Stimulated activated CD4-positive, alpha-beta T cell treated with anti-CD3 and anti-CD28 coated beads, Interleukin-2, amount 100 ng/mL, for 24 hours (primary cell): ENCODE results near the gene SSR1.
A peak's percentile ranks its signal among the peaks of the same experiment; 100 is the strongest.

Experiments used
- DNase-seq, 2 donors: peaks; one replicate each; pipeline ENCODE4 v3.0.0-alpha.2; 2020

SSR1 gene

DNA sequence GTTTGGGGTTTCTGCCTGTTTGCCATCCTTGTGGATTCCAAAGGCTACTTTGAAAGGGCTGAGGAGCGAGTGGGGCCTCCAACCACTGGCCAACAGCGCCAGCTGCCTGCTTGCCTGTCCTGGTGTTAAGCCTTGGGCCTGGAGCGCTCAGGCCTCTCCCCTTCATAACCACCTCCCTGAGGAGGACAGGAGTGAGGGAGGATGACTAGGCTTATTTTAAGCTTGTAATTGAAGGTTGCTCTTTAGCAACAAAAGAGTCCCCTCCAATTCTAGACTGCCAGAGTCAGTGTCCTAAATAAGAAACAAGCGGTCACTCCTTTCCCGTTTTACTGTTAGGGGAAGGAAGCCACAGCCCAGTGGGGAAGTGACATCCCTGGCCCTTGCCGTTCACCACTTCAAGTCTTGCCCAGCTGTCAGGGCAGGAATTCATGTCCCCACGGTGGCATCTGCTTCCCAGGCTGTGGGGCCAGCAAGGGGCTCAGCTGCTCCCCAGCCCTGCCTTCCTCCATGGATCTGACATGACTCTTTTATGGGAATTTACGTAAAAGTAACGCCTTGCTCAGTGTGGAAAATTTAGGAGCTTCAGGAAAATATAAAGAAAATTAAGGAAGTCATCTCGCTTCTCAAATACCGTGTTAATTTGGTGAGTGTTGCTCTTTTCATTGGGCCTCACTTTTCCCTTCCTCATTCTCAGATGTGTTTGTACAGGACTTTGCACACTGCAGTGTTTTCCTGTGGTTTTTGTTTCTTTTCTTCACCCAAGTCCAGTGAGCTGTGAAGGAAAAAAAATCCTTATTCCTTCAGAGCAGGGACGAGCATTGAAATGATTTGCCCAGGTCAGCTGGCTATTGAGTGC, 57.8 kb downstream of the SSR1 start:
- no peak for DNase-seq

DNA sequence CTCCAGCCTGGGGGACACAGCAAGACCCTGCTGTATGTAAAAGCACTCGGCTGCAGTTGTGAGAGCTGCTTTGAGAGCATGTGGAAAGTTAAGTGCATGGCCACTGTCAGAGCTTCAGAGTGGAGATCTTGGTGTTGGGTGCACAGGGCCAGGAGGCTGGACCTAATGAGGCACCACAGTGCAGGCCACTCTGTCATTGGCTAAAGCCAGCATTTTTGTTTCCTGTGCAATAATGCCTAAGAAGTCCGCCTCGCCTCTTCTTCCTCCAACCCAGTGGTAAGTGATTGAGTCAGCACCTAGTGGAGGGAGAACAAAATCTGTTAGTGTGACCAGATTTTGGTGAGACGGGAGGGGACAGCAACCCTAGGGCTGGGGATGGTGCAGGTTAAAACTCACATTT, 60.6 kb downstream of the SSR1 start:
- no peak for DNase-seq

DNA sequence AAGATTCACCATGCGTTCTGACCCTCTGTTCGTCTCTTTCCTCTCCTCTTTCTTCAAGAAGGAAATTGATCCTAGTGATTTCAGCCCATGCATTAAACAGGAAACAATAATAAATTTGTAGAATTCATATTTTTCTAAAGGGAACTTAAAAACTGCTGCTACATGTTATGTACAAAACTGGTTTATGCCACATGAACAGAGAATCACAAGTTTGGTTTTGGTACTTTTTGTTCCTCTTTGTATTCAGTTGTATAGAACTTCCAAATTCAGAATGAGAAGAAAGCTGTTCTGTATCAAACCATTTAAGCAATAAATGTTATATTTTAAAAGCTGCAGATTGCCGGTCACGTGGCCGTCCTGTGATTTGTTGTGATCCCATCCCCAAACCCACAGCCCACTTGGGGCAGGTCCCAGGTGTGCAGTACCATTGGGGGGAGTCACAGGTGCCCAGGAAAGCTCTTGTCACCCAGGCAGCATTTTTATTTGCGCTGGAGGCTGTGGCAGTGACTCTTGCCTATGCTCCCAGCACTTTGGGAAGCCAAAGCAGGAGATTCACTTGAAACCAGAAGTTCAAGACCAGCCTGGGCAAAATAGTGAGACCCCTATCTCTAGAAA, 61.2 kb downstream of the SSR1 start:
- DNase-seq: no peak

DNA sequence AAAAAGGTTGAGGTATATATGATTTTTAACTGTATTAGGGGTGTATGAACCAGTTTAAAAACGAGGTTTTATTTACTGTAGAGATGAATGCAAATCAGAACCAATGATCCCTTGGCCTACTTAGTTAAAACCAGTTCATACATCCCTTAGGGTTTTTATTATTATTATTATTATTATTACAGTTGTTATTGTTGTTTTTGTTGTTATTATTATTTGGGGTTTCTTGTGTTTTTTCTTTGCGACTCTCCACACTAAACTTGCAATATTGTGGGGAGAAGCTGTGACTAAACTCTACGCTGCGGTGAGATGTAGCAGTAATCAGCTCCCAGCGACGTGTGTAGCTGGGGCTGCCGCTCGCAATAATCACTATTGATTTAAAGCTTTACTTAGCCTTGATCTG, 62.2 kb downstream of the SSR1 start:
- no peak for DNase-seq

DNA sequence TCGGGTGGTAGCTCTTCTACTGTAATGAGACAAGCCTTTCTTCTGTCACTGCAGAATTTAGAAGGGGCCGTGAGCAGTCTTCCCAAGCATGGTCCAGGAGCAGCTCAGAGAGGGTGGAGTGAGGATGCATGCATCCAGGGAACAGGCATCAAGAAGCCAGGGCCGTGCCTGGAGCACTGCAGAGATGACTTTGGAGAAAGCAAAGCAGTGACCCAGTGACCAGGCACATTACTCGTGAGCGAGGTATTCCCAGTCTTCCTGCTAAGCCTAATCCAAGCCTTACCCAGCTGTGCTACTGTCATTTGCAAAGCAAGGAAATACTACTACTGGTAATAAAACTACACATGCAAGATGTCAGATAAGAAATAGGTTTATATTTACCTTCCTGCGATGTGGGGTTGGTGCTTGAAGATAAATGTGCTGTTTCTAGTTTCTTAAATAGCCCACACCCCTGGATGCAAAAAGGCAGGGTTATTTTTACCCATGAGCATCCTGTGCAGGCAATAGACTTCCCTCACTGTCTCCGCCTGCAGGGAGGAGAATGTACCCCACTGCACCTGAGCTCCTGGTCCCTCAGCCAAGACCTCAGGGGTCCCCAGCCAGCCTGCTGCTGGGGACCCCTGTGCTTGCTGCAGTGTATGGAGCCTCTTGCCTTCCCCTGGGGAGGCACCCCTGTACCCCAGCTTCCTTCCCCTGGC, 62.9 kb downstream of the SSR1 start:
- DNase-seq: no peak

DNA sequence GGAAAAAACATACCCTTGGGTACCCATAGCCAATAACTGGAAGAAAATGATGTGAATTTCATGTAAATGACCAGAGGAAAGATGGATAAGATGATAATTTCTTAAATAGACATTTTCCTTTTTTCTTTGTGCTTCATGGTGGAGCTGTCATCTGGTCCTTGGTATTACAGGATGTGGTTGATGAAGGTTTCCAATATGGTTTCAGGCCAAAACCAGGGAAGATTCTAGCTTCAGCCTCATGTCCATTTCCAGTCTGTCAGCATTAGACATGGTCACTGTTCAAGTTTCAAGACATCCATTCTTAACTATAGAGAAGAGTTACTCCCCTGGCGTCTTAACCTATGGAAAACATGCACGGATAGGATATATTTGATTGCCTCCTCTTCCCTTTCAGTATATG, 63.6 kb downstream of the SSR1 start:
- DNase-seq: no peak

DNA sequence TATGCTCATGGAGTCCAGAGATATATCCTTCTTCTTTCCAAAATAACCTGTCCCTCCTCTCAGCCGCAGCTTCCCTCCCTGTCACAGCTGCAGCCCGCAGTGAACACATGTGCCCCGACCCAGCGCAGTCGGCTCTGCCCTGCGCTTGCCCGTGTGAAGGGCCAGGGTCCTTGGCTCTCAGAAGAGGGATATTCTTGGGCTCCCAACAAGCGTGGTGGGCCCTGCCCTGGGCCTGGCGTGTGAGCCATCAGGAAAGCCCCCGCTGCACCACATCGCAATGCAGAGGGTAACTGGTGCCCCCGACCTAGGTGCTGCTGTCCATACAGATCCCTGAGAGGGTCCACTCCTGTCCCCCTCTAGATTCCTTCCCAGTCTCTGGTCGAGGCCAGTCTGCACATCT, 65.2 kb downstream of the SSR1 start:
- no peak for DNase-seq

DNA sequence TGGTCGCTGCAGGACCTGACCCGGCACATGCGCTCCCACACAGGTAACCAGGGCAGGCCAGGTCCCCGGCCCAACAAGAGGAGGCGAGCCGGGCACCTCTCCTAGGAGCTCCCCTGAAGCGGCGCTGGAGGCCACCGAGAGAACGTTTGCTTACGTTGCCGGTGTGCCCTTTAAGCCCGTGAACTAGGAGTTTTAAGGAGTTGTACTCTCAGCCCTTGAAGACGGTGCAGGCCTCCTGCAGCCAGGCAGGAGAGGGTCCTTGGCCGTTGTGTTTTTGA, 65.9 kb downstream of the SSR1 start:
- no peak for DNase-seq

DNA sequence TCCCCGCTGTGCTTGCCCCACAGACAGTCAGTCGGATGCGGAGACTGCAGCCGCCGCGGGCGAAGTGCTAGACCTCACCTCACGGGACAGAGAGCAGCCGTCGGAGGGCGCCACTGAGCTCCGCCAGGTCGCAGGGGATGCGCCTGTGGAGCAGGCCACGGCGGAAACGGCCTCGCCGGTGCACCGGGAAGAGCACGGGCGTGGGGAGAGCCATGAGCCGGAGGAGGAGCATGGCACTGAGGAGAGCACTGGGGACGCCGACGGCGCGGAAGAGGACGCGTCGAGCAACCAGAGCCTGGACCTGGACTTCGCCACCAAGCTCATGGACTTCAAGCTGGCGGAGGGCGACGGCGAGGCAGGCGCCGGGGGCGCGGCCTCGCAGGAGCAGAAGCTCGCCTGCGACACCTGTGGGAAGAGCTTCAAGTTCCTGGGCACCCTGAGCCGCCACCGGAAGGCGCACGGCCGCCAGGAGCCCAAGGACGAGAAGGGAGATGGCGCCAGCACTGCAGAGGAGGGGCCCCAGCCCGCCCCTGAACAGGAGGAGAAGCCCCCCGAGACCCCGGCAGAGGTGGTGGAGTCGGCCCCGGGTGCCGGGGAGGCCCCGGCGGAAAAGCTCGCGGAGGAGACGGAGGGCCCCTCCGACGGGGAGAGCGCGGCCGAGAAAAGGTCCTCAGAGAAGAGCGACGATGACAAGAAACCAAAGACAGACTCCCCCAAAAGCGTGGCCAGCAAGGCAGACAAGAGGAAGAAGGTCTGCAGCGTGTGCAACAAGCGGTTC, 66.4 kb downstream of the SSR1 start:
- no peak for DNase-seq

DNA sequence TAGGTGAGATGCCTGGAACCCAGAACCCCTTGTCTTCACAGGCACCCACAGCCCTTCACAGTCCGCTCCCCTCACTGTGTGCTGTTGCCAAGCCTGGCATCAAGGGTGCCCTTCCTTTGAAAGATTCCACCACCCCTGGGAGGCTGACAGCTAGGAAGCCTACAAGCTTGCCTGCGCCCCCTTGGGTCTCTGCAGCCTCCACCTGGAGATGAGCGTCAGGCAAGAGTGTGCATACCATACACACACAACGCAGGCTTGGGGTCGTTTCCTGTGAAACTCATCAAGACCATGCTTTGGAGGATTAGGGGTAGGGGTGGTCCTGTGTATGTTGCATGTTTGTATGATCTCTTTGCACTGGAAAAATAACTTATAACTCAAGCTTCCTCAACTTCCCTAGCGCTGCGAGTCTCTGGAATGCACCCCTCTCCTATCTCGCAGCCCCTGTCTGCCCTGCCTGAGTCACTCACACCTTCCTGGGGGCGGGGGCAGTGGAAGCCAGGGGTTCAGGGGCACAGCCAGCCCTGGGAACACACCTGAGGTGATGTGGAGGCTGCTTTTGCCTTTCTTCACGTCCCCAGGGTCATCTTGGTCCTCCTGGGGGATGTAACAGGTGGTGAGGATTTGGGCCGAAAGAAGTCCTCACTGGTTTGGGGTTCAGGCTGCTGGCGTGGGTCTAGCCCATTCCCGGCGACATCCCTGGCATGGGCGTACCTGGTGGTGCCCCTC, 67.2 kb downstream of the SSR1 start:
- DNase-seq: no peak

DNA sequence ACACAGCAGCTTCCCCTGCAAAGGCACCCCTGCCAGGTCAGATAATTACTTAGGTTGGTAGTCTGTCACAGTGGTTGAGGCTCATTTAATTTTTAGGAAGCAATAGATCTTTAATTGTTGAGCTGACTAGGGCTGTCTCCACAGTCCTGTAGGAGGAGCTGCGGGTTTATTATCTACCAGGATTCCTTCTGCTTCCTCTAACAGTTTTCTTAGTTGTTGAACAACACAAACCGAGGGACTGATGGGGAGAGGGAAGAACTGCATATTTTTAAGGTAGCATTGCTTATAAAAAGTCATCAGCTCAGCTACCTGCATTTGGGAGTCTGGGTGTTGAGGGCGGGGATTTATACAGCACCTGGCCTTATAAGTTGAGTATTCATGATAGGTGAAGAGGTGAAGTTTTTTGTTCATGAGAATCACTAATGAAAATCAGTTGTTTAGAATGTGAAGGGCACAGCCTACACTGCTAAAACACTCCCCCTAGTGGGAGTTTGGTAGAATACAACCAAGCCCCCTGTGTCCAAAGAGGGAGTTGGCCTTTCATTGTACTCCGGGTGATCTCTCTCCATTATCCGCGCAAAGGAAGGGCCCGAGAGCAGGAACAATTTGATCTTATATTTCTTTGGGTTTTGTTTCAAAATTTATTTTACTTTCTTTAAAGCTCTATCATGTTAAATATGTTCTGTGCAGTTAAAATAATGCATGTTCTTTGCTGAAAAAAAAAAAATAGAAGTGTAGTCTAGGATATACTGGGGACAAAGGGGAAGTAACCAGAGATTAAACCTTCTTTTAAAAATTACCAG, 69.6 kb downstream of the SSR1 start:
- peak in 1 of 2 donors; percentile 56 for DNase-seq

DNA sequence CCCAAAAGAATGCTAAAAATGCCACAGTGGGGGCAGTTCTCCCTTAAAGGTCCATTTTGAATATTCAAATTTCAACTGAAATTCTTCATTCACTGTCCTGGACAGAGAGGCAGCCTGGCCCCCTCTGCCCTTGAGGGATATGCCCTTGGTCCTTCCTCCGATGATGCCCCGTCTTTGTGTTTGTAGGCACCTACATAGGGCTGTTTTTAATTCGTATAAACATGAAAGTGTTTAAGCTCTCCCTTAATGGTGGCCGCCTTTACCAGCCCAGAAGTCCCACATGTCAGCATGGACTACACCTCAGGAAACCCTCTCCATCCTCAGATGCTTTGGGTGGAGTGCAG, 70.2 kb downstream of the SSR1 start:
- no peak for DNase-seq

DNA sequence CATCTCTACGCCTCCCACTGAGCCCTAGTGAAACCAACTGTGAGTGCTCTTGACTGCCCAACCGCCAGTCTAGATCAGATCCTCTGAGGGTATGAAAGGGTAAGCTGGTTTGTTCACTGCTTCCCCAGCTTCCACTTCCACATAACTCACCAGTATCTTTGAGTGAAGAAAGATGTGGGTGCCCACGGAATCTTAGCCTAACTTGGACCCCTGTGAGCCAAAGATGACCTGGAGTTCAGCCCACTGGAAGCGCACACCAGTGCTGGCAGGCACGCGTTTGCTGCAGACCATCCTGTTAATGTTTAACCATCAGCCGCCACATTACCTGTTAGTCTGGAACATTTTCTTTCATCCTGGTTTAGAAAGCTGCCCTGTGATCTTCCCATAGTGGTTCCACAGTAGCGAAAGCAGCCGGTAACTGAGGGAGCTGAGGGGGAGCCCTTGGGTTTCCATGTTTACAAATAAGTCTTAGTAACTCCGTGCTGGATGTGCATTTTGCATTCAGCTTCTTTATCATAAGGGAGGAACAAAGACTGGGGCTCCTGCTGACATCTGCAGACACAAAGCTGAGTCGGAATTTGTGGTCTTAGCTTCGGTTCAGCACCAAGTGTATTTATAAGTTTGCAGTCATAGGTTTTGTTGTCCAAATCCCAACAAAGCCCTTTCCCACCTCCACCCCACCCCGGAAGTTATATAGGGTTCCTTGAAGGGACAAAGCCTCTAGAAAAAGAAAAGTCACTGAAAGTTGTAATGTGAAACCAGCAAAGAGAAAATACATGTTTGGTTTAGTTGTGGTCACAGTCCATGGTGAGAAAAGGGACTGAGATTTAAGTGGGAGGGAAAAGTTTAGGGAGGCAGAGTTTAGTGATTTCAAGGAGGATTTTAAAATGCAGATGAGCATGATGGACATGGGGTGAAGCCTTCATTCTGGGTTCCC, 71.0 kb downstream of the SSR1 start:
- DNase-seq: no peak

DNA sequence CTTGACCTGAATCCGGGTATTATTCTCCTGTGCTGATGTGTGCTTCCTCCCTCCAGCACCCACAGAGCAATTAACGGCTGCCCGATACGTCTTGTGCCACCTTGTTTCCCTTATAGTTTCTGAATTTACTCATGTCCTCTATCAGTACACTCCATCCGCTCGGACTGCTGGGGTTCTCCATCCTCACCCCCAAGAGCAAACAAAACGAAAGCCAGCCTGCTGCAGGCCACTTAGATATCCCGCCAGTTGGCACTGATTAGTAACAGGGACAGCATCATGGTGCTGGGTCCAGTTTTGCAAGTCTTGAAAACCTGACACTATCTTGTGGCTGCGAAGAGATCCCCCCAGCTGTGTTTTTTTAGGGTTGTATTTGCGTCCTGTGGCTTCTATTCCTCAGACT, 71.8 kb downstream of the SSR1 start:
- no peak for DNase-seq

DNA sequence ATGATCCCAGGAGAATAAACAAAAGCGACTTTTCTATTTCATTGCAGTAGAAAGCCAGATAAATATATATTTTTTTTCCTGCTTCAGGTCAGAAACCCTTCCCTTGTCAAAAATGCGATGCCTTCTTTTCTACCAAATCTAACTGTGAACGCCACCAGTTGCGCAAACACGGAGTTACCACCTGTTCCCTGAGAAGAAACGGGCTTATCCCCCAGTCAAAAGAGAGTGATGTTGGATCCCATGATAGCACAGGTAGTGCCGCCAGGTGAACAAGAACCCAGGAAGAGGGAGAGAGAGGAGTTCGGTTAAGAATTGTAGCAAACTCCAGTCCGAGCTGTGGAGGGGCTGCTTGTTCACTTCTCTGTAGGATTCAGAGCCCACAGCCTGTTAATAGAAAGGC, 72.6 kb downstream of the SSR1 start:
- DNase-seq: no peak

DNA sequence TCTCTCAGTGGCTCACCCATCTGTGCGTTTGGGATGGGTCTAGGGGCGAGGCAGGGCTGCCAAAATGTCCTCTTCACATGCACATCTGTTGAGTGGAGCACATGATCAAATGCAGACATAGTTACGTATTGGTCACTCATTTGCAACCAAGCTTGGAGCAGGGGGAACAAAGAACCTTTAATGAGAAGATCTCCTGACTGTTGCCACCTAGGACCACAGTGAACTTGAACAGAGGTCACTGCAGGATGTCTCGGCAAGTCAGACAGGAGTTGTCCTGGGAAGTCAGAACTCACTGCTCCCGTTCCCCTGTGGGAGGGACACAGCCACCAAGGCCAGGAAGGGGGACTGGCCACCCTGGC, 73.4 kb downstream of the SSR1 start:
- no peak for DNase-seq

DNA sequence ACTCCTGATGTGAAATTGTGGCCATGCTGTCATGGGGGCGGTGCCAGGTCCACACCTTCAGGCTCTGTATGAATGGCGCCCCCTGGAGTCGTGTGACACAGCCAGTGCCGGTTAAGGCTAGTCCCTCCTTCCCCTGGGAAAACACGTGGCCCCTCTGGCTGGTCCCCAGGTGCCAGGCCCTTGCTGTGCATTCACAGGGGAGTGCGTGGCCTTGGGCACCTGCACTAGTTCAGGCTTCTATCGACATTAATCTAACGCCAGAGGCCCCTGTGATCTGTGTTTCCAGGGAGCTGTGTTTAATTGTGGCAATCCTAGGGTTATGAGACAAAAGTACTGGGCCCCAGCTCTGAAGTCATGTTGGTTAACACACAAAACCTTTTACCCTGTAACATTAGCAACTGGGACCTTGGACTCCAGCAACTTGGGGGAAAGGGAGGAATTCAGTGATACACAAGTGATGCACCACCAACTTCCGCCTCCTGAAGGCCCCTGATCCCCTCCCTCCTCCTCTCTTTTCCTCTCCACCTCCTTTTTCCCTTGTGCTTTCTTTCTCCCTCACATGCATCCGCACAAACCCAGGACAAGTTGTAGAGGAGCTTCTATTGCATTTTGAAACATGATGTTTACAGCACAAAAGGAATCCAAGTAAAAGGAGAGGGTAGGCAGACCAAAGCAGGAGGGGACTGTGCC, 74.0 kb downstream of the SSR1 start:
- peak; percentile 73 to 86 for DNase-seq

DNA sequence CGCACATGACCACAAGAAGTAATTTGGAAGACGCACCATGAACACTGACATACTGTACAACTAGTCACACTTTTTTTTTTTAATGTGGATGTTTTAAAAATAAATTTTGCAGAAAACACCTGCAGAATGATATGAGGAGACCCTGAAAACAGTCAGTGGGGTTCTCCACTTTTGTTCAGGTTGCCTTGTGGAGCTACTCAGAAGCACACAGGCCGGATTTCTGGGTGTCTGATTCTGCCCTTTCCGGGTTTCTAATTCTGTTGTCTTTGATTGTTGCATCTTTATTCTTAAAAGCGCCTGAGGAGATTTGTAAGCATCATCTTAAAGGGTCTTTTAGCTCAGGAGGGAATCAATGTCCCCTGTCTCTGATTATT, 74.5 kb downstream of the SSR1 start:
- DNase-seq: no peak

DNA sequence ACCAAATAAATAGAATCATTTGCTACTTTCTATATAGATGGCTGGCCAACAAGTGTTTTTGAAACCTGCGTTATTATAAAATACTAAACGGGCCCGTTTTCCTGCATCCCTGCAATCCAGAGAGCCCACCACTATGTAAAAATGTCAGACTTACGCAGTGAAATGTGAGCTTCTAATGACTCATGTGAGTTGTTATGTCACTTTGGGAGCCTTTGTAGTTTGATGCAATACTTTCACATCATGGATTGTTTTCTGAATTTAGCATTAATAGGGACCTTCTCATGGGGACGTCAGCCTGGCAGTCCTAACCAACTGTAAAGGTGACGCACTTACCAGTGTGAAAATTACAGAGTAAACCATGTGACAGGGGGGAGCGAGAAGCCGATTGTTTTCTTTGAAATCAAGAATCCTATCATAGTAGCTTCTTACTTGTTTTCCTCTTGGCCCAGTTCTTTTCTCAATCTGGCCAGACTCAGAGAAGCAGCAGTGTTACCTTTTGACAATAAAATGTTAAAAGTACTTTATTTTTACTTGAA, 75.3 kb downstream of the SSR1 start:
- DNase-seq: no peak
